Aorta (tissue), 5 donors: ENCODE results near the gene KSR2. TPM values are rescaled to one million over a fixed set of nuclear protein-coding genes. Genes with fewer than 3 reads are reported as not detected.
A peak's percentile ranks its signal among the peaks of the same experiment; 100 is the strongest.
"Not testable (repeated sequence)": the region's sequence is repeated elsewhere in the genome, so short reads cannot be mapped to it uniquely, and the experiment has no call there.

Experiments
- ATAC-seq: fragments of 200-7000 bp; cut with Tn5 transposase; one replicate; pipeline ENCODE4 v1.9.1; 2022; ENCODE audit warnings: moderate library complexity; ENCODE audit not compliant: low FRiP score
- DNase-seq, 2 donors: peaks; one replicate each; pipeline ENCODE4 v3.0.0-alpha.2; 2020
- H3K27ac ChIP-seq, 2 donors: one replicate each; pipeline ENCODE4 v1.5.1; 2013; ENCODE audit warnings: low read length in 2 of 2, mild to moderate bottlenecking in 2 of 2, moderate library complexity in 2 of 2, control low read depth in 1 of 2, inconsistent platforms in 1 of 2, low read depth in 1 of 2
- H3K27me3 ChIP-seq, 2 donors: one replicate each; pipeline ENCODE4 v1.6.1; 2013; ENCODE audit warnings: control low read depth in 1 of 2, low read length in 1 of 2, mild to moderate bottlenecking in 1 of 2, moderate library complexity in 1 of 2; ENCODE audit not compliant: insufficient read depth in 2 of 2, control insufficient read depth in 1 of 2
- H3K36me3 ChIP-seq, 2 donors: one replicate each; pipeline ENCODE4 v1.6.1; 2013; ENCODE audit warnings: control low read depth in 1 of 2, low read length in 1 of 2, mild to moderate bottlenecking in 1 of 2; ENCODE audit not compliant: insufficient read depth in 2 of 2, control insufficient read depth in 1 of 2
- H3K4me1 ChIP-seq, 2 donors: one replicate each; pipeline ENCODE4 v1.6.1; 2013; ENCODE audit warnings: low read length in 2 of 2, control low read depth in 1 of 2, mild to moderate bottlenecking in 1 of 2, moderate library complexity in 1 of 2; ENCODE audit not compliant: insufficient read depth in 2 of 2, control insufficient read depth in 1 of 2
- H3K4me3 ChIP-seq, 2 donors: one replicate each; pipeline ENCODE4 v1.5.1; 2013; ENCODE audit warnings: low read length in 2 of 2, control low read depth in 1 of 2, mild to moderate bottlenecking in 1 of 2
- H3K9me3 ChIP-seq: one replicate; pipeline ENCODE4 v1.6.1; 2013; ENCODE audit warnings: mild to moderate bottlenecking, low read length; ENCODE audit not compliant: control insufficient read depth
- WGBS, 2 donors: extraction: QIAGEN DNeasy Blood & Tissue Kit; methylation state at CpG; one replicate each; pipeline ENCODE4 v1.1.7; 2013; 5-methylcytosine and 5-hydroxymethylcytosine counted together
- intact Hi-C, 2 donors: fragments of 100-400 bp; cut with DNase I; formaldehyde crosslinking; loops; one replicate each; pipeline versions ENCODE4 v1.14.2 to v1.15.0; 2022
- polyA plus RNA-seq, 2 donors: library from polyadenylated mRNA; stranded (reverse); fragments of 200-250 nt; gene quantifications; one replicate each; pipeline ENCODE4 v1.2.3, GENCODE V29; 2013
- total RNA-seq, 2 donors: library from RNA; stranded (reverse); fragmentation: NEBNext Ultra II Directional; extraction: Animal tissue kit (Norgen Biotek cat#: 25700); gene quantifications; one replicate each; pipeline ENCODE4 v1.2.1, GENCODE V29; 2021
- donor health status: healthy with polysubstance abuse.
- donor health status: Bipolar disorder and iron deficiency.
- donor health status: DM: no; HTN: no; CAD: no.
- donor health status: DM: no; HTN: no; CAD: no.
- donor health status: DM: yes; HTN: yes; CAD: no.

Gene KSR2
- total and polyA plus RNA-seq, 4 donors = not detected

- H3K27me3 ChIP-seq, H3K9me3 ChIP-seq, ATAC-seq, H3K4me1 ChIP-seq, intact Hi-C loops, H3K4me3 ChIP-seq, H3K27ac ChIP-seq, H3K36me3 ChIP-seq, DNase-seq: not testable (repeated sequence)
- 90 to 98% methylated on average over 3 of the region's 3 CpGs for WGBS, 2 donors
Observed at GRCh38 chr12:117891265-117891664, 77.5 kb downstream of the KSR2 start.

- no peaks in the 10 kb centered on the region for H3K9me3 ChIP-seq
- ATAC-seq = peak; percentile 68
- no peaks in the 10 kb centered on the region for H3K36me3 ChIP-seq
- H3K27me3 ChIP-seq = no peaks in the 10 kb centered on the region
- 72 to 79% methylated on average over 2 of the region's 2 CpGs for WGBS, 2 donors
- no peaks in the 10 kb centered on the region for H3K4me1 ChIP-seq
- no peak for DNase-seq
- H3K27ac ChIP-seq = no peak overlapping the region
- no peak overlapping the region for H3K4me3 ChIP-seq
- intact Hi-C loops = no loop called here
Observed at GRCh38 chr12:117890644-117891043, 78.1 kb downstream of the KSR2 start.

- 71 to 82% methylated on average over 2 of the region's 2 CpGs for WGBS, 2 donors
- DNase-seq = no peak
- no peak overlapping the region for H3K27ac ChIP-seq
- intact Hi-C loops = no loop called here
- no peak overlapping the region for H3K4me3 ChIP-seq
- no peaks in the 10 kb centered on the region for H3K9me3 ChIP-seq
- no peaks in the 10 kb centered on the region for H3K4me1 ChIP-seq
- H3K36me3 ChIP-seq = no peaks in the 10 kb centered on the region
- H3K27me3 ChIP-seq = no peaks in the 10 kb centered on the region
- no peak for ATAC-seq
Observed at GRCh38 chr12:117890137-117890536, 78.7 kb downstream of the KSR2 start.

- Histone ChIP-seq H3K27ac (no peak overlapping the region), H3K9me3 (no peaks in the 10 kb centered on the region), H3K4me1 (no peaks in the 10 kb centered on the region), H3K27me3 (no peaks in the 10 kb centered on the region), H3K4me3 (no peak overlapping the region), H3K36me3 (no peaks in the 10 kb centered on the region)
- no peak for DNase-seq
- 66 to 72% methylated on average over 7 of the region's 7 CpGs for WGBS, 2 donors
- intact Hi-C loops = no loop called here
- no peak for ATAC-seq
Observed at GRCh38 chr12:117889098-117889497, 79.7 kb downstream of the KSR2 start.

GRCh38 chr12:117885211-117885610 is 83.6 kb downstream of the KSR2 start:
- H3K27me3 ChIP-seq = peaks cover 0 to 1% of the 10 kb centered on the region in 2 donors
- DNase-seq (no peak), ATAC-seq (no peak)
- no peak overlapping the region for H3K27ac ChIP-seq
- WGBS, 2 donors = 88 to 91% methylated on average over 3 of the region's 3 CpGs
- H3K9me3 ChIP-seq = no peaks in the 10 kb centered on the region
- no peaks in the 10 kb centered on the region for H3K4me1 ChIP-seq
- H3K4me3 ChIP-seq = no peak overlapping the region
- intact Hi-C loops = no loop called here
- H3K36me3 ChIP-seq = no peaks in the 10 kb centered on the region

GRCh38 chr12:117884161-117884560 is 84.6 kb downstream of the KSR2 start:
- Histone ChIP-seq H3K27me3 (peaks cover 0 to 1% of the 10 kb centered on the region in 2 donors), H3K4me3 (no peak overlapping the region), H3K27ac (no peak overlapping the region), H3K9me3 (no peaks in the 10 kb centered on the region), H3K36me3 (no peaks in the 10 kb centered on the region), H3K4me1 (no peaks in the 10 kb centered on the region)
- ATAC-seq = no peak
- WGBS, 2 donors = 67 to 75% methylated on average over 3 of the region's 3 CpGs
- no peak for DNase-seq
- intact Hi-C loops = no loop called here

GRCh38 chr12:117882603-117883184 is 86.1 kb downstream of the KSR2 start:
- no peak overlapping the region for H3K27ac ChIP-seq
- DNase-seq (no peak), ATAC-seq (no peak)
- H3K9me3 ChIP-seq = no peaks in the 10 kb centered on the region
- no peaks in the 10 kb centered on the region for H3K4me1 ChIP-seq
- H3K36me3 ChIP-seq = no peaks in the 10 kb centered on the region
- peaks cover 0 to 1% of the 10 kb centered on the region in 2 donors for H3K27me3 ChIP-seq
- intact Hi-C loops = no loop called here
- no peak overlapping the region for H3K4me3 ChIP-seq

- H3K27ac ChIP-seq = no peak overlapping the region
- WGBS, 2 donors = 83 to 88% methylated on average over 1 of the region's 1 CpG
- ATAC-seq (no peak), DNase-seq (no peak)
- no peak overlapping the region for H3K4me3 ChIP-seq
- no peaks in the 10 kb centered on the region for H3K4me1 ChIP-seq
- intact Hi-C loops = no loop called here
- H3K27me3 ChIP-seq = peaks cover 0 to 1% of the 10 kb centered on the region in 2 donors
- no peaks in the 10 kb centered on the region for H3K9me3 ChIP-seq
- no peaks in the 10 kb centered on the region for H3K36me3 ChIP-seq
Observed at GRCh38 chr12:117882181-117882580, 86.6 kb downstream of the KSR2 start.

GRCh38 chr12:117881517-117881916 is 87.3 kb downstream of the KSR2 start:
- no peak overlapping the region for H3K27ac ChIP-seq
- H3K27me3 ChIP-seq = peaks cover 0 to 1% of the 10 kb centered on the region in 2 donors
- H3K4me3 ChIP-seq = no peak overlapping the region
- ATAC-seq (no peak), DNase-seq (peak in 1 of 2 donors; percentile 62)
- no peaks in the 10 kb centered on the region for H3K36me3 ChIP-seq
- H3K9me3 ChIP-seq = no peaks in the 10 kb centered on the region
- no peaks in the 10 kb centered on the region for H3K4me1 ChIP-seq
- intact Hi-C loops = no loop called here
